Upper lobe of left lung (tissue), 4 donors: Measurements from ENCODE around the gene BCL2L14.

Source experiments
- EP300 ChIP-seq, 4 donors: sonication (generic); formaldehyde crosslinking; IDR thresholded peaks; one replicate each; pipeline ENCODE4 v1.5.1; 2017; ENCODE audit warnings: antibody characterized with exemption in 4 of 4, control low read depth in 2 of 4
- POLR2A ChIP-seq, 4 donors: fragments of 450-650 bp; IDR thresholded peaks; one replicate each; pipeline ENCODE4 v1.5.1; 2016 to 2017; ENCODE audit warnings: antibody characterized with exemption in 4 of 4, mild to moderate bottlenecking in 2 of 4
- TF ChIP-seq, protein P1 (sequence below), 6 experiments: fragments of 450-650 bp in 4 of 6; fragments of 200-600 bp in 2 of 6; sonication (generic) in 2 of 6; IDR thresholded peaks; one replicate each; pipeline ENCODE4 v1.5.1; 2016 to 2019; ENCODE audit warnings: antibody characterized with exemption in 6 of 6

- TF ChIP-seq, protein P1, sequence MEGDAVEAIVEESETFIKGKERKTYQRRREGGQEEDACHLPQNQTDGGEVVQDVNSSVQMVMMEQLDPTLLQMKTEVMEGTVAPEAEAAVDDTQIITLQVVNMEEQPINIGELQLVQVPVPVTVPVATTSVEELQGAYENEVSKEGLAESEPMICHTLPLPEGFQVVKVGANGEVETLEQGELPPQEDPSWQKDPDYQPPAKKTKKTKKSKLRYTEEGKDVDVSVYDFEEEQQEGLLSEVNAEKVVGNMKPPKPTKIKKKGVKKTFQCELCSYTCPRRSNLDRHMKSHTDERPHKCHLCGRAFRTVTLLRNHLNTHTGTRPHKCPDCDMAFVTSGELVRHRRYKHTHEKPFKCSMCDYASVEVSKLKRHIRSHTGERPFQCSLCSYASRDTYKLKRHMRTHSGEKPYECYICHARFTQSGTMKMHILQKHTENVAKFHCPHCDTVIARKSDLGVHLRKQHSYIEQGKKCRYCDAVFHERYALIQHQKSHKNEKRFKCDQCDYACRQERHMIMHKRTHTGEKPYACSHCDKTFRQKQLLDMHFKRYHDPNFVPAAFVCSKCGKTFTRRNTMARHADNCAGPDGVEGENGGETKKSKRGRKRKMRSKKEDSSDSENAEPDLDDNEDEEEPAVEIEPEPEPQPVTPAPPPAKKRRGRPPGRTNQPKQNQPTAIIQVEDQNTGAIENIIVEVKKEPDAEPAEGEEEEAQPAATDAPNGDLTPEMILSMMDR (IDR thresholded peaks at IDR 0.05) = no peak
- no peak for TF ChIP-seq POLR2A (IDR thresholded peaks at IDR 0.05)
- no peak for TF ChIP-seq EP300 (IDR thresholded peaks at IDR 0.05)
Observed at GRCh38 chr12:12047682-12048081, 23.1 kb upstream of the BCL2L14 start.
